ENCODE results near the gene KIAA1755.

Gene KIAA1755

GRCh38 chr20:38162149-38162548, 98.4 kb downstream of the KIAA1755 start:
- no peak for DNase-seq

DNA sequence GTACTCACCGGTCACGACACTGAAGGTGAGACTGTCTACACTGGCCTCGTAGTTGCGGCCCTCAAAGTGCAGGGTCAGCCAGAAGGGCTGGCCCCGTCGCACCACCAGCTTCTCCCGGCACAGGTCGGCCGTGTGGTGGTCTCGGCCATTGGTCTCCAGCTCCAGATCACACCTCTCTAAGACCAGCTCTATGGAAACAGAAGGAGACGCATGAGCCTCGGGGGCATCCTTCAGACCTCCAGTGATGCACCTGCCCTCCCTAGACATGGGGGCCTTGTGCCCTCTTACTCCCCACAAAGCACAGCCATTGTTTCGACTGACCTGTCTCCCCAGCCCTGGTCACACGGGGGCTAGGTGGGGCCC, 99.1 kb downstream of the KIAA1755 start:
- no peak for DNase-seq
